Stimulated activated CD4-positive, alpha-beta T cell treated with anti-CD3 and anti-CD28 coated beads, TNF-alpha, amount 100 ng/mL, for 24 hours (primary cell): ENCODE data around the gene LRP8.

Experiments
- DNase-seq, 3 experiments: peaks; one replicate each; pipeline ENCODE4 v3.0.0-alpha.2; 2020; ENCODE audit warnings: low read depth in 3 of 3

The LRP8 gene

DNA sequence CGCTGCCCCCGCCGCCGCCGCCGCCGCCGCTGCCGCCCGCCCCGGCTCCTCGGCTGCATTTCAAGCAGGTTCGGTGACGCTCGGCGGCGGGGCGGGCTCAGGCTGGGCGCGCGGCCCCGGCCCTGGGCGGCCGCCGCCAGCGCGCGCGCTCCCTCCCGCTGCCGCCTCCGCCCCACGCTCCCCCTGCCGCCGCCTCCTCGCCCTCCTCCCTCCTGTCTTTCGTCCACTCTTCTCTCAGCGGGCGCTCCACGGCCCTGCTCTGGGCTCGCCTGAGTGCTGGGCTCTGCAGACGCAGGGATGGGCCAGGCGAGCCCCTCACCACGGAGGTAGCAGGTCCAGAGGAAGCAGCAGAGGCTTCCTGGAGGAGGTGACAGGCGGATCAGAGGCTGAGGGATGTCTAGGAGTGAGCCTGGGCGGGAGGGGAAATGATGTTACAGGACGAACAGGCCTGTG is at the start of gene LRP8:
Gene LRP8 (minus strand): TSS at position 62 of the 453 bp plus-strand sequence. CDS start 158 bp downstream, outside the sequence.
- DNase-seq = peak; percentile 68 to 83 (median 72)

DNA sequence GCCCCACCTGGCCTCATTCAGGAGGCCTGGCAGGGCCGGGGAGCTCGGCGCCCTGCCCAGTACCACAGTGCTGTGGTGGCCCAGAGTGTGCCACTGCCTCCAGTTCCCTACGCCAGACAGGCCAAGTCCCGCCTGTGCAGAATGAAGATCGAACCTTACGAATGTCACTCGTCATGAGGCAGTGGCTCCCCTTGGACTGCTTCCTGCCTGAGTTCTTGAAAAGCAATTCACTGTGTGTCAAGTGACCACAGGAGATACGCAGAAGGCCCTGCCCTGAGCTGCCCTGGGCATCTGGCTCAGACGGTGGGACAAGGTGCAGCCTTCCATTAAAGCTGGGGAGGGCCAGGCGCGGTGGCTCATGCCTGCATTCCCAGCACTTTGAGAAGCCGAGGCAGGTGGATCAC is 49.6 kb upstream of the LRP8 start:
- no peak for DNase-seq

DNA sequence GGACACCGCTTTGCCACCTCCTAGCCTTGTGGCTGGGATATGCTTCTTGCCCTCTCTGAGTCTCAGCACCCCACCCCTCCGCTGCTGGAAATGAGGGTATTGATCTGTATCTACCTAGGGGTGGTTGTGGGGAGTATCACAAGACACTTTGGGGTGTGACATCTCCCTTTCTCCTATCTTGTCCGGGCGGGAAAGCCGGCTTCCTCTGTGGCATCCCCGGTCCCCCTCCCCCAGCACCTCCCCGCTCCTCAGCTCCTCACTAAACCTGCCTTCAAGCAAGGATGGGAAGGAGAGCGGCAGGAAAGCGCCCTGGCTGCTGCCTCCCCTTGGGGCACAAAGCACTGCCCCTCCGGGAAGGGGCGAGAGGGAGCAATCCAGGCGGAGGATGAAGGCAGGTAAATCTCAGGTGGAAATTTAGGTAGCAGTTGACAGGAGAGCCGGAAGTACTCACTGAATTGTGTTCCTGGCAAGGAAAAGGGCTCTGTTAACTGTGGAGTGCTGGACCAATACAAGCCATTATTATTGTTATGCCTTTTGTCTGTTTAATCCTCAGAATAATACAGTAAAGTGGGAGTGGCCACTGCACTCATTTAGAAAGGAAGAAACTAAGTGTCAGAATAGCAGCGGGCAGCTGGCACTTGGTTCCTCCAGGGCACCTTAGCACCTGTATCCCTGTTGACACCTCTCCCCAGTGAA is 49.0 kb upstream of the LRP8 start:
- no peak for DNase-seq

DNA sequence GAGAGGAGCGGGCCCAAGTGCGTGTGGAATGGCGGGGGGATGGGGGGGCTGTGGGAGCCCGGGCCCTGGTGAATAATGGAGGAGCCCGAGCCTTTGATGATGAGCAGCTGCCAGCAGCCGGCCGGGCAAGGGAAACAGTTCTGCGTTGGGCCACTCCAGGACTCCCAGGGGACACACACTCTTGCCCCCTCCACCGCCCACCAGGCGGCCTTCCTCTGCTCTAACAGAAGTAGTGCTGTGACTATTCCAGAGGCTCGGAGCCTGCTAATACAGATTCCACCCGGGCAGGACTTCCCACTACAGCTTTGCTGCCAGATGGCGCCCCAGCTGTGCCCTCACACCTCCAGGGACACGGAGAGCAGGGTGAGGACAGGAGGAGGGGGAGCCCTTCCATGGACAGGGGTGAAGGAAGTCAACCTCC is 48.2 kb upstream of the LRP8 start:
- DNase-seq = no peak

DNA sequence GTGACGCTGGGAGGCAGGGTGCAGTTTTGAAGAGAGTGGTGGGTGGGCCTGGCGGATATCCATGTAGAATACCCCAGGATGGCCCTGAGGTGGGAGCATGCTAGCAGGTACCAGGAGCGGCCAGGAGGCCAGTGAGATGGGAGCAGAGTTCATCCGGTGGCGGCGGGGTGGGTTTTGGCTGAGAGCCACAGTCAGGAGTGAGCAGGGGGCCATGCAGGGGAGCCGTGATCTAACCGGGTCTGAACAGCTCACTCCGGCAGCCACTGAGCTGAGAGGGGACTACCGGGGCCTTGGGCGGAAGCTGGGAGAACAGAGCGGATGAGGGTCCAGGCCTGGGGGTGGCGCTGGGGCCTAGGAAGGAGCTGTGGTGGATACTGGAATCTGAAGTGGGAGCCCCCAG is 47.6 kb upstream of the LRP8 start:
- no peak for DNase-seq

DNA sequence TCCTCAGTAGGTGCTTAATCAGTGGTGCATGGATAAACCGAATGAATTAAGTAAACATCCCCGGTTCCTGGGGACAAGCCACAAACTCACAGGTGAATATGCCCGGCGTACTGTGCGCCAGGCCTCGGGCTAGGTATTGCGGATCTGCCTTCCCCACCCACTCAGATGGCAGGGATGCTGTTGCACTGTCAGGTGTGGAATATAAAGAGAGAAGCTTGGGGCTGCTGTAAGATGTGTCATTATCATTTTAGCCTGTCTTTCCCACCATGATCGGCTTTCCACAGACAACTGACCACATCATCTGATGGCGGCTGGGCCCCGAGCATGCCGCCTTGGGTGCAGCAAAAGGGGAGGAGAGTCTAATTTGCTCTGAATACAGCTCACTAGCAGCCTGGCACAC is 45.4 kb upstream of the LRP8 start:
- no peak for DNase-seq

DNA sequence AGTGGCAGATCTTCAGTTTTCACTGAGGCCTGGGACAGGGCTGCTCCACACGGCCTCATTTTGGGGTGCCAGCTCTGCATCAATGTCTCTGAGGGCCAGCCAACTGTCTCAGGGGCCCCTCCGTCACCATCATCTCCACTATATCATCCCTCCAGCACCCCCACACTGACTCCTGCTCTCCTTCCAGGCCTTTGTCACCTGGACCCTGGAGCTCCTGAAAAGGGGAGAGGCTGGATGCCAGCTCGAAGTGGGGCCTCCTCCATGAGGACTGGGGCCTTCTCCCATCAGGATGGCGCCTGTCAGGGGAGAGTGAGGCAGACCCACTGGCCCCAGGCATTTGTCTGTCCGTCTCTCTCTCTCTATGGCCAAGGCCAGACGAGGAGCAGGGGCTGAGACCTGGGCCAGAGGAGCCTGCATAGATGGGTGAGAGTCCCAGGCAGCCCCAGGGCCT is 44.7 kb upstream of the LRP8 start:
- no peak for DNase-seq

DNA sequence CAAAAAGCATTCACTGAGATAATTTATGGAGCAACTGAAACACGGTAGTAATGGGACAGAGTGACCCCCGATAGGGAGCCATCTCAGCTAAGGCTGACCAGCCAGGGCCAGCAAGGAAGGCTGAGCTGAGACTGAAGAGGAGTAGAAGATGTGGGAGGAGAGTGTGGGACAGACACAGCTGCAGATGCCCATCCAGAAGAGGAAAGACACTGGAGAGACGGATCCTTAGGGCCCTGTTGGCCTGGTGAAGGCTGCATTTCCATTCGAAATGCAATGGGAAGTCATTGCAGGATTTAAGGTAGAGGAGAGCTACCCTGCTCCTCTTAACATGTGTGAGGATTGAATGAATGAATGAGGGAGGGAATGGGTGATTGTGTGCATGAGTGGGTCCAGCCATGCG is 44.0 kb upstream of the LRP8 start:
- no peak for DNase-seq

DNA sequence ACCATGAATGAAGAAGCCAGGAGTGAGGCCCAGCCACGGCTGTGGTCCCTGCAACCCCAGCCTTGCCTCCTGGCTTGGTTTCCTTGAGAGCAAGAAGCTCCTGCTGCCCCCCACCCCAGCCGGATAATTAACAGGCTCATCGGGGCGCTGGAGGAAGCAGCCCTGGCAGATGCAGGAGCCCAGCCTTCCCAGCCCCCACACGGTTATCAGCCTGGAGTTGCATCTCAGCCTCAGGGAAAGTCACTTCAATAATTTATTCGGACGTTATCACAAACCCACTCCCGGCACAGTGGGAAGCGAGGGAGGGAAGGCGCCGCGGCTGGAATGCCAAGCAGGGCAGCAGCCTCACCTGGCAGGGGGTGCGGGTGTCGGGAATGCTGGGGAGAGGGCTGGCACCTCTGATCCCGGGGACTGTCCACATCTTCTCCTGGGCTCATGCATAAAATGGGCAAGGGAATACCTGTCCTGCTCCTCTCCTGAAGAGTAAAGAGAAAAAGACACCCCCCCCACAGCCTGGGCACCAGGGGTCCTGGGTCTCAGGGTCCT is 43.3 kb upstream of the LRP8 start:
- no peak for DNase-seq

DNA sequence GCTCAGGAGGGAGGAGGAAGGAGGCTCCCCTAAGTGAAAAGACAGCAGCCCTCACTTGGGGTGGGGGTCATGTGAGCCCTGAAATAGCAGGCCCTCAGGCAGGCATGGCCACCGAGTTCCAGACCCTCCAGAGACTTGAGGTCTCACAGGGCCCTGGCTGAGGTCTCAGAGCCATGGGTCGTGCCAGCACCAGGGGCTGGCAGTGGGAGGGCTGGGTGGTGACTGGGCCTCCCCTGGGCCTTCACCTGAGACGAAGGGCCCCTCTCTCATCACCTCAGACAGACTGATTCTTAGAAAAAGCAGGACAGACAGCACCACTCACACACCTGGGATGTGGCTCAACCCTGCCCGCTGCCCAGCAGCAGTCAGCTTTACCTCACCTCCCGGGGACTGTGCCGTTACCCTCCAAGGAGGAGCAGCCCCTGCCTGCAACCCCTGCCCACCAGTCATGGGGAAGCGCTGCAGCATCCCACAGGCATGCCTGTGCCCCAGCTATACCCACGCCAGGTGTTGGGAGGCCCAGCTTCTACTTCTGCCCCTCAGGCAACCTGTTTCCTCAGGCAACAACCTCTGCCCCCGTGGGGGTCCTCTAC is 42.6 kb upstream of the LRP8 start:
- no peak for DNase-seq

DNA sequence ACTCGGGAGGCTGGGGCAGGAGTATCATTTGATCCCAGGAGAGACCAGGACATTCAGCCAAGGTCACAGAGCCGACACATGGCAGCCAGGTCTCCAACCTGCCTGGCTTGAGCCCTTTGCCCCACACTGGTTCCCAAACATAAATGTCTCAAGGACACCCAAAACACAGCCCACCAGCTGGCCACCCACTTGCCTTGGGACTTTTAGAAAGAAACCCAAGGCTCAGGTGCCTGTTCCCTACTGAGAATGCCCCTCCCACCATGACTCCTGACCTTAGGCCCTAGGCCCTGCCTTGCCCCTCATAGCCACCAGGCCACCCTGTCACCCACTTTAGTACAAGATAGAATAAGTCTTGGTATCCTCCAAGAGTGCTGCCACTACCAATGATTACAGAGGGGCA is 41.9 kb upstream of the LRP8 start:
- no peak for DNase-seq

DNA sequence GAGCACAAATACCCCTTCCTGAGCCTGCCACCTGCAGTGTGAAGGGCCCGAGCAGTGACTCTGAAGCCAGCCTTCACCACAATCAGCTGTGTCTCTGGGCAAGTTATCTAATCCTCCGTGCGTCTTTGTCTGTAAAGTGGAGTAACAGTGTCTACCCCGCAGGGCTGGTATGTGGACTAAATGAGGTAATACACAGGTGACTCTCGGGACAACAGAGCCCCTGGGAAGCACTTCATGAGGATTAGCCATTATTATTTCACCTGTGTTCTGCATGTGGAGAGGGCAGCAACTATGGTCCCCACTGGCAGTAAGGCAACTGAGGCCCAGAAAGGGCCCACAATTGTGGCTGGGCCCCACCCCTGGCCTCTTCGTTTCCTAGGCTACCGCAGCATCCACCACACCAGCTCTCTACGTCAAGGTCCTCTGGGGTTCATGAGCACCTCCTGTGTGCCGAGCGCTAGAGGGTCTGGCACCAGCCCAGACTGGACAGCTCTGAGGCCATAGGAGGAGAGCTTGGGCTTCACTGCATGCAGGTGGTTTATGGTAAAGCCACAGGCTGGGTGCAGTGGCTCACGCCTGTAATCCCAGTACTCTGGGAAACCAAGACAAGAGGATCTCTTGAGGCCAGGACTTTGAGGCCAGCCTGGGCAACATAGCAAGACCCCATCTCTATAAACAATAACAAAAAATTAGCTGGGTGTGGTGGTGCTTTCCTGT is 41.3 kb upstream of the LRP8 start:
- DNase-seq = no peak

DNA sequence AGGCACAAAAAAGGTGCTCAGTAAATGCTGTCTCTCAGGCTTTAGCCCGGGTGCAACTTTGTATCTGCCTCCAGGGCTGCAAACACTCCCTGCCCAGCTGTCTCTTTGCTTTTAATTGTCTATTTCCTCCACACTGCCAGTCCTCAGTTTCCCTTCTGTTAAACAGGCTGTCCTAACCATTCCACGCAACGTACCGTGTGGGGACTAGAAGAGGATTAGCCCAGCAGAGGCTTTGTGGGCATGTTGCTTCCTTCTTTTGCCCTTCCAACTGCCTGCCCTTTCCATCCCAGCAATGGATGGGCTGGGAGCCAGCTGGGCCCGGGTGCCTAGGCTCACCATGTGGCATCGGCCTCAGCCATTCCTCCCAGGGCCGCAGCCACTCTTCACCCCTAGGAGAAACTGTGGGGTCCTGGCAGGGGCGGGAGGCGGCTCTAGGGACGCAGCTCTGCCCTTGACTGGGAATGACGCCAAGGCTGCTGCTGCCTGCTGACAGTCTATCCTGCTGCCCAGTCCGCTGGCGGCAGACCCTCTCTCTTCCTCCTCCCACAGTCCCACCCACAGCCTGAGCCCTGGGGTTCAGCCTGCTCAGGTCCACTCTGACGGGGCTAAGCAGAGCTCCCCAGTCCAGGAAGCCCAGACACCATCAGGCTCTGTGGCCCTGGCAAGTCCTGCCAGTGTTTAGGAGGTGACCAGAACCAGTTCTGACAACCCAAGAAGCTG is 40.6 kb upstream of the LRP8 start:
- DNase-seq = no peak

DNA sequence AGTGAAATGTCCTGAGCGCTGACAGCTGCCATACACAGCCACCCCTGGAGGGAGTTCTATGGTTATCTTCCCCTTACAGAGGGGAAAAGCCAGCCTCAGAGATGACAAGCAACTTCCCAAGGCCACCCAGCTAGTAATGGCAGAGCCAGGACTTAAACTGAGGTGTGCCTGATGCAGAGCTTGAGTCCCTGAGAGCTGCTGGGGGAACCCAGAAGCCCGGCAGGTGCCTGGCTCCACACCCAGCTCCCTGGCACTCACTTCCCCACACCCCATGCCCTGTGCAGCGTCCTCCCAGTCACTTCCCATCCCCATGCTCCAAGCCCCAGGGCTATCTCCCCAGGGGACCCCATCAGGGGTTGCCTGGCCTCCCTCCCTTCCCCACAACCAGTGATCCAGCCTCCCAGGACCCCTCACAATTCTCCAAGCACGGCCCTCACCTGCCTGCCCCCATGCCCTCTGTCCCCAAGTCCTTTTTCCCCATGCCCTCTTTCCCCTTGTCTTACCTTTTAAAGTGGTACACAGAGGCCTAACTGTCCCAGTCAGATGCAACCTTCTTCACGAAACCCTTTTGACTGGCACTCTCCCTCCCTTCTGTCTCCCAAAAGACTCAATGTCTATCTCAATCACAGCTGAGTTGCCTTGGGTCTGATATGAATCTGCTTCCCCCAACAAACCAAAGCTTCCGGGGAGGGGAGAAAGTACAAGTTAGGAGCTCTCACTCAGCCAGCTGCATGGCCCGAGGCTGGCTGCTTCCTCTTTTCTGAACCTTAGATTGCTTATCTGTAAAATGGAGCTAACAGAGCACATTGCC is 39.8 kb upstream of the LRP8 start:
- DNase-seq = no peak

DNA sequence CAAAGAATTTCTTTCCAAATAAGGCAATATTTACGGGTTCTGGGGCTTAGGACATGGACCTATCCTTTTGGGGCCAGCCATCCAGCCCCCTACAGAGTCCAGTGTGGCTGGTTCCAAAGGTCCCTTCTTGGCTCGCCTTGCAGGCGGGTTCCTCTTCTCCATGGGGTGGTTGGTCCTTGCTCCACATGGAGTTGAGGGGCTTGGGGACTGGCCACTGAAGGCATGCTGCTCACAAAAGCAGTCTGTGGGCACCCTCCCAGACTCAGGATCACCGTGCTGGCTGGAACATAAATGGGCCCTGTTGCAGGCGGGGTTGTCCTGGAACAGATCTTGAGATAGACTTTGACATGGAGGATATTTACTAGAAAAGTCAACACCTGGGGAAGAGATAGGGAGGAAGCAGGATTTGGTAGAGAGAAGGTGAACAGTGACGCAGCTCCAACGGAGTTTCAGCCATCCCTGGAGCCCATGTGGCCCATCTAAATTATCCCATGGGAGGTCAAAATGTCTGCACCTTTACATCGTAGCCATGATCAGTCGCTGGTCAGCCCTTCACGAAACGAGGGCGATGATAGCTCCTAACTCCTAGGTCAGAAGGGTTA is 39.1 kb upstream of the LRP8 start:
- DNase-seq = no peak

DNA sequence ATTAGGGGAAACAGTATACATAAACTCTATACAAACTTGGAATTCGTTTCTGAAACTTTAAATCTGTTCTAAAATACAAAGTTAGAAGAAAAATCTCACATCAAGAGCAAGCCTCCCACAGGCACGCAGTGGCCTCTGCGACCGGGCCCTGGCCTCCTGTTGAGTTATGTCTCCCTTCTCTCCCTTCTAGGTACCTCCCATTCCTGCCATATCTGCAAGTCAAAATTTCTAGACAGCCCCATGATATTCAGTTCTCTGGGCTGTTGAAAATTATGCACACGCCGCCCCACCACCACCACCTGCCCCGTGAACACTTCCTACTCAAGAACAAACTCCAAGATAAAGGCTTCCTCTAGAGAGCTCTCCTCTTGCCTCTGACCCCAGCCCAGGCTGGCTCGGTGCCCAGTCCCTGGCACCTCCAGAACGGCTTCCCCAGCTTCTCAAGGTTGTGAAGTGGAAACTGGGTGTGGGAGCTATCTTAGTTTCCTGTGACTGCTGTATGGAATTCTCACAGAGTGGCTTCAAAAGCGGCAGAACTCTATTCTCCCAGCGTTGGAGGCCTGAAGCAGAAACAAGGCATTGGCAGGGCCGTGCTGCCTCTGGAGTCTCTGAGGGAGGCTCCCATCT is 37.7 kb upstream of the LRP8 start:
- no peak for DNase-seq

DNA sequence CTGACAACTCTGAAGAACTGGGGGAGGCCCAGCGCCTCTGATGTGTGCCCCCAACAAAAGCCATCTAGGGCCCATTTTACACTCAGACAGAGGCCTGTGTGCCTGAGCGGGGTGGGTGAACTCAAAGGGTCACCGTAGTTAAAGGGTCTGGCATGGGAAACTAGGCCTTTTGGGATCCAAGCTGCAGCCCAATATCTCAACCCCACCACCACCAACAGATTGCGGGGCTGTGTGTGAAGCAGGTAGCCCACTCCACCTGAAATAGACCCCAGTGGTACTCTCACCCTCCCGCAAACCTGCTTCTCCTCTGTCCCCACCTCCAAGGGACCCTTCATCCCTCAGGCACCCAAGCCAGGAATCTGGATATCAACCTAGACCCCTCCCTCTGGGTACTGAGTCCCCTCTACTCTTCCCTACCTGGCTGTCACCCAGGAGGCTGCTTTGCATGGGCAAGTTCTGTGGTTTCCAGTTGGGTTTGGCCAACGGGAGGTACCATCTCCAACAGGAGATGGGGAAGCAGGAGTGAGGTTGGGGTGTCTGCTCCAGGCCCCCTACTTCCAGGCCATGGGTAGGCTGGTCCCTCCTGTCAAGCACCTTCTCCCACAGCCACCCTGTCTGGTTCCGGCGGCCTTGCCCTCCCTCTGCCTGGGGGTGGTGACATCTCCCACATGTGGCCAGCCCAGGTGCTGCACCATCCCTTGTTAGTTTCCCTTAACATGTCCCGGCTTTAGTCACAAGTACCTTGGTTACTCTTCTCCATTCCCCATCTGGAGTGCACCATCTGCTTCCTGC is 35.2 kb upstream of the LRP8 start:
- no peak for DNase-seq

DNA sequence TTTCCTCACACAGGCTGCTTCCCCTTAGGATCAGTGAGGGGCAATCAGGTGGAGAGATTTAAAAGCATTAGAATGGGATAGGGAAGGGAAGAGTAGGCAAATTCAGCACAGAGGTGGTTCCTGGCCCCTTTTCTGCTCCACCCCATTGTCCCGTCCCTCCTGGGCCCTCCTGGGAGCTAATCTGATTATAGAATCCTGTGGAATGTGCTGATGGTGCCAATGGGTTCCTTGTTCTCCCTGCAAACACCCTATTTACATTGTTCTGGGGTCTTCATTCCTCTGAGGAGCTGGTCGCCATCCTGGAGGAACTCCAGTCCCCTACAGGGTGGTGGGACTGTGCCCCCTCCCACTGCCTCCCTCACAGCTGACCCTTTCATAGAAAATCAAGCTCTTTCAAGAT is 34.4 kb upstream of the LRP8 start:
- no peak for DNase-seq

DNA sequence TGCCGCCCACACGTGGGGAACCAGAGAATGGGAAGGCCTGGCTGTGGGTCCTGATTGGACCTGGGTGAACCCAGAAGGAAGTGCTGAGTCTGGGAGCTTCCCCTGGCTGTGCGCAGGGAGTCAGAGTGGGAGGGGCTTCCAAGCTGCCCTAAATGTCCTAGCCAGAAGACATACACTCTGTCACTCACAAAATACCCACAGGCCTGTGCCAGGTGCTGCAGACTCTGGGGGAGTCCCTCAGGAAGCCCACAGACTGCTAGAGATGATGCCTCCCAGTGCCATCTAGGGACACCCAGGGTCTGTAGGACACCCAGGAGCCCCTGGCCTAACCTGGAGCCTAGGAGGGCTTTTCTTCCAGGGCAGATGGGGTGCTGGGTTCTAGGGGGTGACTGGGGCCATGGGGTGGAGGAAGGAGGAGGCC is 33.7 kb upstream of the LRP8 start:
- DNase-seq = no peak

DNA sequence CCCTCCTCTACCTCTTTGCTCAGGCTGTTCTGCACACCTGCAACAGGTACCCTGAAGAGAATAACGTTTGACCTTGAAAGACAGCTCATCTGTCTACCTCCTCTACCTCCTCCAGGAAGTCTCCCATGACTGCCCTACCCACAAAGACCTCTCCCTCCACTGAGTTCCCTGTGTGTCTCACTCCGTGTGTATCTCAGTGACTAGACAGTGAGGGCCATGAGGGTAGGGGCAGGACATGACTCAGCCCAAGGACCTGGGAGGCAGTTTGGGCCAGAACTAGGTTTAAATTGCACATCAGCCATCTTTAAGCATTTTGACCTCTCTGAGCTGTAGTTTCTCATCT is 32.0 kb upstream of the LRP8 start:
- DNase-seq = no peak
